HG02571 (cell line): ENCODE measurements around the gene MT1B.
A peak's percentile ranks its signal among the peaks of the same experiment; 100 is the strongest.

Experiments used
- ATAC-seq: cut with Tn5 transposase; IDR thresholded peaks from one replicate; pipeline ENCODE4 v1.9.1; 2021; ENCODE audit warnings: mild to moderate bottlenecking, moderate library complexity; ENCODE audit not compliant: unreplicated experiment

The MT1B gene

DNA sequence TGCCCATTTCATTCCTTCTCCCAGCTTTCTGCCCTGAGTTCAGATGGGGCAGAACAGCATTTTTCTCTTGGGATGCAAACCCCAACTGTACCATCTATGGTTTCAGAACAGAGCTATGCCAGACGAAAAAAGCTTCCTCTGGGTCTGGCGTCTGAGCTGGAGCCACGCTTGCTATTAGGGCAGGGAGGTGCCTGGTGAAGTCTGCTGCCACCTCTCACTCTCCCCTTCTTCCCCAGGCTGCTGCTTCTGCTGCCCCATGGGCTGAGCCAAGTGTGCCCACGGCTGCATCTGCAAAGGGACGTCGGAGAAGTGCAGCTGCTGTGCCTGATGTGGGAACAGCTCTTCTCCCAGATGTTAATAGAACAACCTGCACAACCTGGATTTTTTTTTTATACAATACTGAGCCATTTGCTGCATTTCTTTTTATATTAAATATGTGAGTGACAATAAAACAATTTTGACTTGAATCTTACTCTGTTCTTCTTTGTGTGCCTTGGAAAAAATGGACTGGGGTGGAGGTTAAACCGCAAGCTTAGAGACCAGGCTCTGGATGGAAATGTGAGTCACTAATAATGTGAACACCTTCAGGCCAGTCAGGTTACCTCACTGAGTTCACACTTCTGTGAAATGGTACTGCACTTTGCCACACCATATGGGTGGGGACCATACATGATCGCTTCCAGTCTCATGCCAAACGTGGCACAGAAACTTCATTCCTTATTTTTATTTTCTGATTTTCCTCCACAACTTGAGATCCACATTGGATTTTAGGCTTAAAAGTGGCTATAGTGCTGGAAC is 14.9 kb upstream of the MT1B start:
- ATAC-seq, result no peak

DNA sequence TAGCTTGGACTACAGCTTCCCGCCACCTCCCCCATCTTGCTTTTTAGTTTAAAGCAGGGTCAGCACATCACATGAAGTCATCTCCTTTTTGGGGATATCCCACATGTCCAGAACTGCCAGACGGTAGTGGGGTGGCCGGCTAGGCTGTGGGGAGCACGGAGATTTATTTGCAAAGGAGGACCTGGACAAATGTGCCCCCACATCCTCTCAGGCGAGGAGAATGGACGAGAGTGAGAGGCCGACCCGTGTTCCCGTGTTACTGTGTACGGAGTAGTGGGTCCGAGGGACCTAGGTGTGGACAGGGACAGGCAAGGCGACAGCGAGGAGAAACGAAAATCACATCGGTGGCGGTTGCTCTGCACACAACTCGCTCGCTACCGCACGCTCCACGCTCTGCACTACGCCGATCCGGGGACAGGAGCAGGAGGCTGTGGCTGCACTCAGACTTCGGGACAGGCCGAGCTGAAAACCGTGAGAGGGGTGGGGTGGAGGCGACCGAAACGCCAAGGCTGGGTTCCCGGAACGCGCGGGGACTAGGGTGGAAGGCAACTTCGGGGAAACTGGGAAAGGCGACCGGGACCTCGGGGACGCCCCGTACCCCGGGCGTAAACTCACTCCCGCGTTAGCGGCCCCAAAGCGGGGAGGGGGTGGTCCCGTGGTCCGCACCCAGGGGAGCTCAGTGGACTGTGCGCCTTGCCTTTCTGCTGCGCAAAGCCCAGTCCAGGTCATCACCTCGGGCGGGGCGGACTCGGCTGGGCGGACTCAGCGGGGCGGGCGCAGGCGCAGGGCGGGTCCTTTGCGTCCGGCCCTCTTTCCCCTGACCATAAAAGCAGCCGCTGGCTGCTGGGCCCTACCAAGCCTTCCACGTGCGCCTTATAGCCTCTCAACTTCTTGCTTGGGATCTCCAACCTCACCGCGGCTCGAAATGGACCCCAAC is 13.6 kb upstream of the MT1B start, which contains the start of gene MT1A:
Gene MT1A, plus strand, starts transcription at position 853 of the 937 bp plus-strand sequence. Its CDS starts 73 bp downstream, at position 926.
- no peak for ATAC-seq

DNA sequence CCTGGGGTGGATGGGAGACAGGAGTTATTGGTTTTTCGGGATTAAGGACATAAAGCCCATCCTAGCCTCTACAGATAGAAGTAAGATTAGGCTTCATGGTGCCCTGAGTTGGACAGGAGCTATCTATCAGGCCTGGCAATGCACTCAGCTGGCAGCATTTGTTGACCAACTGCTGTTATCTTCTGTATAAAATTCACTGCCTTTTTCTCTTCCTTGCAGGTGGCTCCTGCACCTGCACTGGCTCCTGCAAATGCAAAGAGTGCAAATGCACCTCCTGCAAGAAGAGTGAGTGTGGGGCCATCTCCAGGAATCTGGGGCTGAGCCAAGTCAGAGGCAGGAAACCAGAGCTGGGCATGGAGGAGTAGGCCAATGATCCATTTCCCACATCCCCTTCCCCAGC is 12.6 kb upstream of the MT1B start:
- ATAC-seq, result no peak

DNA sequence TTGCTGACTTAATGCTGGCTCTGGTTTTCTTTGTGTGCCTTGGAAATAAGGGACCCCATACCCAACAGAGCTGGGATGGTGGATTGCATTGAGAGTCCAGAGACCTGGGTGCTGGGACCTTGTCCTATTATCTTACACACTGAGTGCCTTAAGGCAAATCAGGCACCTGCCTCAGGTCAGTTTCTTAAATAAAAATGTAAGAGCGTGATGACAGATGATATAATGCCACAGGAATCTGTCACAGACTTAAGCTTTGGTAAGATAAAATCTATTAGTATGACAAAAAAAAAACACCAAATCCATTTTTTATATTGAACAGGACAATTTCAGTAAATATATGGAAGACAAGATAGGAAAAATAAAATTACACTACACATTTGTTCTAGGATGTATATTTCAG is 11.6 kb upstream of the MT1B start:
- ATAC-seq, result no peak

DNA sequence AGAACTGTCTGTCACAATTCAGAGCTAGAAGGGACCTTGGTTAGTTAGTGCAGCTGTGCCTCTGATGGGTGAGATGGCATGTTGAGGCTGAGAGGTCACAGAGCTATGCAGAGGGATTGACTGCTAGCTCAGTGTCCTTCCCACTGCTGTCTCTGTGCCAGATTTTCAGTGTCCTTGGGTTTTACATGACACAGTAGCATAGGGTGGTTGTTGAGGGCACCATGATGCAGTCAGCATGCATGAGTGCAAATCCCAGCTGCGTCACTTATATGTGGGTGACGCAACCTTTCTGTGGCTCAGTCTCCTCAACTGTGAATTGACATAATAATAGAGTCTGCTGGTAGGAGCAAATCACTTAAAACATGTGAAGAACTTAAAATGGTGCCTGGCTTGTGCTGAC is 10.5 kb upstream of the MT1B start:
- no peak for ATAC-seq

DNA sequence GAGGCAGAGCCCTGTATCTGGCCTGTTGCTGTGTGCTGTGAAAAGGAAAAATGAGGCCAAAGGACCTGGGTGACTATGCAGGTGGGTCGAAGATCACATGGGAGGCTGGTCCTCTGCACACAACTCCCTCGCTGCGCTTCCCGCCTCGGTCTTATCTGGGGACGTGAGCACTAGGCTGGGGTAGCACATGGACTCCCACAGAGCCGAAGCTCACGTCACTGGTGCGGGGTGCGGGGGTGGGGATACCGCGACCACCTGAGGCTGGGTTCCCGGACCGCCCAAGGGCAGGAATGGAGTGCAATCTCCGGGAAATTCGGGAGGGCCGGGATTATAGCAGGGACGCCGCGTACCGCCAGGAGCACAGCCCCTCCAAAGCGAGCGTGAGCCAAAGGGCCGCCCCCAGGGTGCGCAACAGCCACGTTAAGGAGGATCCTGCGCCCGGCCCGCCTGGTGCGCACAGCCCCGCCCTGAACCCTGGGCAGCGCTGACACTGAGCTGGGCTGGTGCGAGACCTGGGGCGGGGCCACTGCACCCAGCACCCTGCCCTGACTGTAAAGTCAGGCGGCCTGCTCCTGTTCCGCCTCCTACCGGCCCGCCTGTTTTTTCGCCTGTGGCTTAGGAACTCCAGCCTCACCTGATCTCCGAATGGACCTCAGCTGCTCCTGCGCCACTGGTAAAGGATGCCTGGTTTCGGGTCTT is 8.5 kb upstream of the MT1B start:
- ATAC-seq, result peak; percentile 53

DNA sequence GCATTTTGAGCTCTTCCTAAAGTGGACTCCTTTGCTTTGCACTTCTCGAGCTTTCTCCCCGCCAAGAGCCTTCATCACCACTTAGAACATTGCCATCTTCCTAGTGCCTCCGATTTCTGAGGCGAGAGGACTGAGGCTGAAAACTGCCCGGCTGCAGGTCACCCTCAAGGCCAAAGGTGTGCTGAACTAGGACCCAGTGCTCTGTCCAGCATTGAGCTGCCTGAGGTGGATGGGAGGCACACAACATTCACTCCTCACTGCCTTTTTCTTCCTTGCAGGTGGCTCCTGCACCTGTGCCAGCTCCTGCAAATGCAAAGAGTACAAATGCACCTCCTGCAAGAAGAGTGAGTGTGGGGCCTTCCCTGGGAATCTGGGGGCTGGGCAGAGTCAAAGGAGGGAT is 7.9 kb upstream of the MT1B start:
- ATAC-seq, result no peak

DNA sequence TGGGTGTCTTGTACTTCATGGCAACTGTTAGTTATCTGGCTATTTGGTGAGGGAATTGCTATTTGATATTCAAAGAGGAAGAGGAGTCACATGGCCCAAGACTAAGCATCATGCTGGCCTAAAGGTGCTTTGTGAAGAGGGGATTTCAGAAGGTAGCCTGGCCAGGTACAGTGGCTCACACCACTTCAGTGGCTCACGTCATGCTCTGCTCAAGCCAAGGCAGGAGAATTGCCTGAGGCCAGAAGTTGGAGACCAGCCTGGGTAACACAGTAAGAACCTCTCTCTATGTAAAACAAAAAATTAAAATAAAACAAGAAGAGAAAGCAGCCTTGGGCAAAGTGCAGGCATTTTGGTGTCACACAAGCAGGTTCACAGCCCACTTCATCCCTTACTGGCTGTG is 6.4 kb upstream of the MT1B start:
- ATAC-seq, result no peak

DNA sequence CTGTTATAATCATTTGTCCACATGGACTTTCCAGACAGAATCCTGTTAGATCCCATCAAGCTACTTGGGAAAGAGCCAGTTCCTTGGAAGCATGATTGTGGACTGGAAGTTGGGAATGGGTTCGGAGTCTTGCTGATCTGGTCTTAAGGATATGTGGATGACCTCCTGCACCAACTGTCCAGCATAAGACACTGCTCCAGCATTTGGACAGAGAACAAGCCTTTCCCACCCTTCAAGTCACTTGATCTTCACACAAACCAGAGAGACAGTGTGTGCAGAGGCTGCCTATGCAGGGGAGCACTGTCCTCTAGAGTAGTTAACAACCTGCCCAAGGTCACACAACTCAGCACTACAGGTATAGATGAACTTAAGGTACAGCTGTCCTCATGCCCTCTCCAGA is 5.8 kb upstream of the MT1B start:
- ATAC-seq, result no peak

DNA sequence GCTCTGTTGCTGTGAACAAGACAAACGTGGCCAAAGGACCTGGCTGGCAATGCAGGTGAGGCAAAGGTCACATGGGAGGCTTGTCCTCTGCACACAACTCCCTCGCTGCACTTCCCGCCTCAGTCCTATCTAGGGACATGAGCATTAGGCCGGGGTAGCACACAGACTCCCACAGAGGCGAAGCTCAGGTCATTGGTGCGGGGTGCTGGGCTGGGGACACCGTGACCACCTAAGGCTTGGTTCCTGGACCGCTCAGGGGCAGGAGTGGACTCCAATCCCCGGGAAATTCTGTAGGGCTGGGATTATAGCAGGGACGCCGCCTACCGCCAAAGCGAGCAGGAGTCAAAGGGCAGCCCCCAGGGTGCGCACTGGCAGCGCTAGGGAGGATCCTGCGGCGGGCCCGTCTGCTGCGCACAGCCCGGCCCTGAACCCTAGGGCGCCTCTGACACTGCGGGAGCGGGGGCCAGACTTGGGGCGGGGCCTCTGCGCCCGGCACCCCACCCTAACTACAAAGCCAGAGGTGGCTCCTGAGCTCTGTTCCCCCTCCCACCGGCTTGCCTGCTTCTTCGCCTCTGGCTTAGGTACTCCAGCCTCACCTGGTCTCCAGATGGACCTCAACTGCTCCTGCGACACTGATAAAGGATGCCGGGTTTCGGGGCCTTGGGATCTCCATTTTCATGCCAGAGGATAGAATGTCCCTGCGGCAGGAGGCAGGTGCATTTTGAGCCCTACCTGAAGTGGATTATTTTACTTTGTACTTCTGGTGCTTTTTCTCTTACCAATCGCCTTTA is 3.9 kb upstream of the MT1B start:
- no peak for ATAC-seq

DNA sequence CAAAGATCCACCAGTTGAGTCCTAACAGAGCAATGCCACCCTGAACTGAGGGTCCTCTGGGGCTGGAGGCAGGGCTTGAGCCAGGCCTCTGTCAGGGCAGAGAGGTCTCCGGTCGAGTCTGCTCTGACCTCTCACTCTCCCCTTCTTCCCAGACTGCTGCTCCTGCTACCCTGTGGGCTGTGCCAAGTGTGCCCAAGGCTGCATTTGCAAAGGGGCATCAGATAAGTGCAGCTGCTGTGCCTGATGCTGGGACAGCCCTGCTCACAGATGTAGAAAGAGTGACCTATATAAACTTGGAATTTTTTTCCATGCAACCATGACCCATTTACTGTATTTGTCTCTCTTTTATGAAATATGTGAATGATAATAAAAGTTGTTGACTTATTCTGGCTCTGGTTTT is 2.4 kb upstream of the MT1B start:
- no peak for ATAC-seq

DNA sequence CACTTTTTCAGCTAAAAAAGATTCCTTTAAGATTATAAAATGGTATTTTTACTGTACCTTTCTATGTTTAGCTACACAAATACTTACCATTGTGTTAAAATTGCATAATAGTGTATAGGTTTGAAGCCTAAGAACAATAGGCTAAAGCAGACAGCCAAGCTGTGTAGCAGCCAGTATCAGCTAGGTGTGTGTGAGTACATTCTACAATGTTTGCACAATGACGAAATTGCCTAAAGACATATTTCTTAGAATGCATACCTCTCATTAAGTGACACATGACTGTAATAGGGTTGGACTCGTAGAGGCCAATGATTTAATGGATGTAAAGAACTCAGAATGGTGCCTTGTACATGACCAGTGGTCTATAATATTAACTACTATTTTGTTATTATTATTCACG is 1.9 kb upstream of the MT1B start:
- ATAC-seq, result no peak

DNA sequence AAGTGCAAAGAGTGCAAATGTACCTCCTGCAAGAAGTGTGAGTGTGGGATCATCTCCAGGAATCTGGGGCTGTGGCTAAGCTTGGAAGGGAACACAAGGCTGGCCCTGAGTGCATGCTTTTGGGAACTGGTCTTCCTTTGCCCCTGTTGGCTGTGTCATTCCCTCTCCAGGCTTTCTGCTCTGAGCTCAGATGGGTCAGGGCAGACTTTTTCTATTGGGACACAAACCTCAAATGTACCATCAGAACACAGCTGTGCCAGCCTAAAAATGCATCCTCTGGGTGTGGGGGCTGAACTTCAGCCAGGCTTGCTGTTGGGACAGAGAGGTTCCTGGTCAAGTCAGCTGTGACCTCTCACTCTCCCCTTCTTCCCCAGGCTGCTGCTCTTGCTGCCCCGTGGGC is 914 bp downstream of the MT1B start:
- ATAC-seq, result no peak

DNA sequence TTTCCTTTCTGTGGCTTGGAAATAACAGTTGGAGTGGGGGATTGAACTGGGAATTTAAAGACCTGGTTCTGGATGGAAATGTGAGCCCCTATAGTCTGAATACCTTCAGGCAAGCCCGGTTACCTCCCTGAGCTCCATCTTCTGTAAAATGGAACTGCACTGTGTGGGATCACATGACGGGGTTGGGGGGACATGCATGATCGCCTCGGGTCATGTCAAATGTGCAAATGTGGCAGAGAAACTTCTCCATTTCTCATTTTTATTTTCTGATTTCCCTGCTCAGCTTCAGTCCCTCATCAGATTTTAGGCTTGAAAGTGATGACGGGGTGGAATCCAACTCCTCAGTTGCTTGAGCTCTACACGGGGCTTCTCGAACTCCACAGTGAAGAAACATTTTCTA is 1.5 kb downstream of the MT1B start:
- no peak for ATAC-seq

DNA sequence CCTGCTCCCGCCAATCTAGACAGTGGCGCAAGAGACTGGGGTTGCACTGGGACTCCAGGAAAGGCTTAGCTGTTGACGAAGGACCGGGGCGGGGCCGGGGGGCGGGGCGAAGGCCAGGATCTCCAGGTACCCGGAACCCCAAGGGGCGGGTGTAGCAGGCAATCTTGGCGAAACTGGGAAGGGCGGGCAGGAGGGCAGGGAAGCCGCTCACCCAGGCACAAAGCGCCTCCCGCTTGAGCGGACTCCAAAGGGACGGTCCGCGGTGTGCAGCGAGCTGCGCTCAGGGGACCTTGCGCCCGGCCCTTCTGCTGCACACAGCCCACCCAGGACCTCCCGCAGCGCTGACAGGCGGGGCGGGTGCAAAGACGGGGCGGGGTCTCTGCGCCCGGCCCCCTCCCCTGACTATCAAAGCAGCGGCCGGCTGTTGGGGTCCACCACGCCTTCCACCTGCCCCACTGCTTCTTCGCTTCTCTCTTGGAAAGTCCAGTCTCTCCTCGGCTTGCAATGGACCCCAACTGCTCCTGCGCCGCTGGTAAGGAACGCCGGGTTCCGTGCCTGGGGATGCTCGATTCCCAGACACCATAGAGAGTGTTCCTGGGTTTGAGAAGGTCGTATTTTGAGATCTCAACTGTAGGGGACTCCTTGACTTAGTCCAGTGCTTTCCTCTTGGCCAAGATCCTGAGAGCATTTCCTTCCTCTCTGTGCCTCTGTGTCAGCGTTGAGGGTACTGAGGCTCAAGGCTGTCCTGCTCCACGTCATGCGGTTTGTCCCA is 6.1 kb downstream of the MT1B start, which contains the start of gene MT1F:
Gene MT1F, plus strand, starts transcription at position 405 of the 772 bp plus-strand sequence. Its CDS starts 100 bp downstream, at position 505.
- ATAC-seq, result no peak

DNA sequence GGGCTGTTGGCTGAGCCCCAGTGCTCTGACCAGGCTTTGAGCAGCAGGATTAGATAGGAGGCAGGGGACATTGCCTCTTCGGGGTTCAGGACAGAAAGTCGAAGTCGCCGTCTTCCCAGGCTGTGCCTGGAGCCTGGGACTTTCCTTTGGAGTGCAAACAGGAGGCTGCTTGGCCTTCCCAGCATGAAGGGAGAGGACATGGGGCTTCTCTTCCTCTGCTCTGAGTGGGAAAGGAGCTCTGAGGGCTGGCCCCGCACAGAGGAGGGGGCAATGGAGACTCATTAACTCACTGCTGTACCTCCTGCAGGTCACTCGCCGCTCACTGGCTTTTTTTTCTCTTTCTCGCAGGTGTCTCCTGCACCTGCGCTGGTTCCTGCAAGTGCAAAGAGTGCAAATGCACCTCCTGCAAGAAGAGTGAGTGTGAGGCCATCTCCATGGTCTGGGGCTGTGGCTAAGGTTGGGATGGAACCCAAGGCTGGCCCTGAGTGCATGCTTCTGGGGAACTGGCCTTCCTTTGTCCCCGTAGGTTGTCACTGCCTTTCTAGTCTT is 6.7 kb downstream of the MT1B start:
- no peak for ATAC-seq

DNA sequence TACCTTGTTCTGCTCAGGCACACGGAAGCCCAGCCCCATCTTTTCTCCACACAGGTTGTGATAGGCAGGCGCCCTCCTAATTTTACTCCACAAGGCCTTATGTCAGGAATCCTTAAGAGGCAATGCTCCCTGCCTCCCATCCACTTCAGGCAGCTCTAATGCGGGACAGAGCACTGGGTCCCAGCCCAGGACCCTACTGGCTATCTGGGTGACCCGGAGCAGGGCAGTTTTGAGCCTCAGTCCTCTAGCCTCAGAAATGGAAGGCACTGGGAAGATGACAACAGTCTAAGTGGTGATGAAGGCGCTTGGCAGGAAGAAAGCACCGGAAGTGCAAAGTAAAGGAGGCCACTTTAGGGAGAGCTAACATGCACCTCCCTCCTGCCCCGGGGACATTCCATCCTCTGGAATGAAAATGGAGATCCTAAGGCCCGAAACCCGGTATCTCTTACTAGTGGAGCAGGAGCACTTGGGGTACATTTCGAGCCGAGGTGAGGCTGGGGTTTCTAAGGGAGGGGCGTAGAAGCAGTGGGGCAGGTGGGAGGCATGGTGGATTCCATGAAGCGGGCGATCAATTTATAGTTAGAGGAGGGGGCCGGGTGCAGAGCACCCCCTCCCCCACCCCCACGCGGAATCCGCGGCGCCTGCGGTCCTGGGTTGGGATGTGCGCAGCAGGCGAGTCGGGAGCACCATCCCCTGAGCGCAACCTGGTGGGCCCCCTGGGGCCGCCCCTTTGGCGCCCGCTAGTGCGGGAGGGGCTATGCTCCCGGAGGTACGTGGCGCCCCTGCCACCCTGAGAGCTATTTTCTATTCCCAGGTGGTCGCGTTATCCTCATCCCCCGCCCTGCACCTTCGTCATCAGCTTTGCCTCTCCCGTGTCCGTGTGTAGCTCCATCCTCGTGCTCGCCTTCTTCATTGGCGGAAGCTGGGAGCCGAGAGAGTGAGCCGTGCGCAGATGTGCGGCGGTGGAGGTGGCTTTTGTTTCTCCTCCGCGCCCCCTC is 11.0 kb downstream of the MT1B start:
- ATAC-seq, result no peak

DNA sequence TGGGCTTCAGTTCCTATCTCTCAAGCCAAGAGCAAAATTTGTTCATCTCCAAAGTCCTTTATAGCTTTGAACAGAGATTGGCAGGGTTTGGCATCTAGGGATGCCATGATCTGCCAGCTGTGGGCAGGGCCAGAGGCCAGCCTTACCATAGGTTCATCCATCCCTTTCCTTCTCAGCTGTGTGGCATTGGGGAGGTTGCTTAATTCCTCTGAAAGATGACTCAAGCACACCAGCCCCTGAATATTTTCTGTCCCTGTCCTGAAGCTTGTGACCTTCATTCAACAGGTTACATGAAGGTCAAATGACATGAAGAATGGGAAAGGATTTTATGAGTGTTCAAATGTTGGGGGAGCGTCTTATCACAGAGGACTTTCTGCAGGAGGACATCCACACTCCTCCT is 12.8 kb downstream of the MT1B start:
- ATAC-seq, result no peak
